ENCODE measurements around the gene ATXN10. TPM values are rescaled to one million over a fixed set of nuclear protein-coding genes. Genes with fewer than 3 reads are reported as not detected.

Gene ATXN10
- total RNA-seq, 4 donors from 2014 or later, result 79.0 to 152 (median 88.3) TPM

GRCh38 chr22:45834241-45834640 is 162.6 kb downstream of the ATXN10 start:
- H3K4me3 ChIP-seq, result no peak overlapping the region
- no peaks in the 10 kb centered on the region for H3K27me3 ChIP-seq
- peaks cover 0 to 41% (median 17%) of the 10 kb centered on the region in 3 donors for H3K4me1 ChIP-seq
- H3K36me3 ChIP-seq, result peaks cover 0 to 20% (median 0%) of the 10 kb centered on the region in 3 donors
- peak overlapping the region in 3 of 4 donors; percentile 74 to 84 (median 77) for H3K27ac ChIP-seq
- WGBS, 2 donors, result 80 to 82% methylated on average over 4 to 5 of the region's 5 CpGs
- DNase-seq, result no peak
- no peaks in the 10 kb centered on the region for H3K9me3 ChIP-seq
- TF ChIP-seq POLR2A (IDR thresholded peaks at IDR 0.05) (no peak), CTCF (IDR thresholded peaks at IDR 0.05) (no peak)
- intact Hi-C loops (cut with DNase I), result no loop called here

DNA sequence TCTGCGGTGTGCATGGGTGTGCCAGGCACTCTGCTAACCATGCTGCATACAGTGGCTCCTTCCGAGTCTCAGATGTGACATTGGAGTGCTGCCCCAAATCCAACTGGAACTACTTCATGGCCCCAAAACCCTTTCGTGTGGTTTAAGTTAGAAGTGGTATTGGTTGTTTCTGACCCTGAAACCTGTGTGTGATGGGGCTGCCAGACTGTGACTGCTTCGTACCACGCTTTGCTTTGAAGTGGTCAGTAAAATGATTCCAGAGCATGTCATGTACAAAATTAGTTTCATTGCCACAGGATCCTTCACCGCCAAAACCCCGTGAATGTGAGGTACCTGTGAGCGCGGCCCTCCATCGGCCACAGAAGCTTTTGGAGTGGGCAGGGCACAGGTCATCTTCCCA is 163.2 kb downstream of the ATXN10 start:
- H3K27me3 ChIP-seq, result no peaks in the 10 kb centered on the region
- H3K4me1 ChIP-seq, result peaks cover 0 to 41% (median 17%) of the 10 kb centered on the region in 3 donors
- TF ChIP-seq CTCF (IDR thresholded peaks at IDR 0.05), result no peak
- TF ChIP-seq POLR2A (IDR thresholded peaks at IDR 0.05), result no peak
- peaks cover 0 to 25% (median 0%) of the 10 kb centered on the region in 3 donors for H3K36me3 ChIP-seq
- H3K4me3 ChIP-seq, result no peak overlapping the region
- intact Hi-C loops (cut with DNase I), result no loop called here
- WGBS, 2 donors, result 88 to 91% methylated on average over 6 to 7 of the region's 10 CpGs
- no peaks in the 10 kb centered on the region for H3K9me3 ChIP-seq
- no peak overlapping the region for H3K27ac ChIP-seq
- DNase-seq, result no peak

DNA sequence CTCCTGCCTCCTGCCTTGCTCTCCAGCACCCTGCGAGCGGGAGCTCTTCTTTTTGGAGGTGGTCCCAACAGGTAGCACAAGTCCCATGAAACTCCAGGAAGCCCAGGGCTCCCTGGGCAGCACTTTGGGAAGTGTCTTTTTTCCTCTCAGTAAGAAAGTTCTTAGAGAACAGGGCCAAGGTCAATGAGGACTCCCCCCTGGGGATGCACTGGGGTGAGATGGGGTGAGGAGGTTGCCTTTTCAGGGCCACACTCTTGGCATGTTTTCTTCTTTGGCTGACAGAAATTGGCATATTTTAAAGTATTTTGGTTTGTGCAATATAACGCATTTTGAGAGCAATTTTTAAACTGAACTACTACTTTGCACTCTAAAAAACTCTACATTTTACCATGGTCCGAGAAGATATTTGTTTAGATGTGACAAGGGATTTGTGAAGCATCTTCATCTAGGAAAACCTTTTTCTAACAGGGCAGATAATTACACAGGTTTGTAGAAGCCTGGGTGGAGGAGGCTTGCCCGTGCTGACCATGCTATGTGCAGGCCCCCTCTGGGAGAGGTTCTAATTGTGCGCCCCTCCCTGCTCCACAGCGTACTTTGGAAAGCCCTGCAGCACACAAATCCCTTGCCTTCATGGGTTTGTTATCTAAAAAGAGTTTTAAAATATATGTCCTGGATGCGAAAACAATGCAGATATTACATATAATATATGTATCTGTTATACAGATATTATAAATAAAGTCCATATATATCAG is 165.0 kb downstream of the ATXN10 start:
- no peak overlapping the region for H3K4me3 ChIP-seq
- H3K36me3 ChIP-seq, result peaks cover 0 to 29% (median 0%) of the 10 kb centered on the region in 3 donors
- no peaks in the 10 kb centered on the region for H3K27me3 ChIP-seq
- H3K9me3 ChIP-seq, result no peaks in the 10 kb centered on the region
- H3K4me1 ChIP-seq, result peaks cover 0 to 35% (median 12%) of the 10 kb centered on the region in 3 donors
- intact Hi-C loops (cut with DNase I), result no loop called here
- 92 to 94% methylated on average over 8 of the region's 8 CpGs for WGBS, 2 donors
- H3K27ac ChIP-seq, result no peak overlapping the region
- TF ChIP-seq POLR2A (IDR thresholded peaks at IDR 0.05) (no peak), CTCF (IDR thresholded peaks at IDR 0.05) (no peak)
- DNase-seq, result no peak

- H3K4me3 ChIP-seq, result no peak overlapping the region
- no peak overlapping the region for H3K27ac ChIP-seq
- H3K9me3 ChIP-seq, result no peaks in the 10 kb centered on the region
- 94 to 98% methylated on average over 7 of the region's 7 CpGs for WGBS, 2 donors
- no peak for TF ChIP-seq POLR2A (IDR thresholded peaks at IDR 0.05)
- TF ChIP-seq CTCF (IDR thresholded peaks at IDR 0.05), result no peak
- H3K36me3 ChIP-seq, result peaks cover 0 to 29% (median 0%) of the 10 kb centered on the region in 3 donors
- peaks cover 0 to 35% (median 5%) of the 10 kb centered on the region in 3 donors for H3K4me1 ChIP-seq
- intact Hi-C loops (cut with DNase I), result no loop called here
- no peak for DNase-seq
- H3K27me3 ChIP-seq, result no peaks in the 10 kb centered on the region
Measured at GRCh38 chr22:45837508-45837907, 165.9 kb downstream of the ATXN10 start.

DNA sequence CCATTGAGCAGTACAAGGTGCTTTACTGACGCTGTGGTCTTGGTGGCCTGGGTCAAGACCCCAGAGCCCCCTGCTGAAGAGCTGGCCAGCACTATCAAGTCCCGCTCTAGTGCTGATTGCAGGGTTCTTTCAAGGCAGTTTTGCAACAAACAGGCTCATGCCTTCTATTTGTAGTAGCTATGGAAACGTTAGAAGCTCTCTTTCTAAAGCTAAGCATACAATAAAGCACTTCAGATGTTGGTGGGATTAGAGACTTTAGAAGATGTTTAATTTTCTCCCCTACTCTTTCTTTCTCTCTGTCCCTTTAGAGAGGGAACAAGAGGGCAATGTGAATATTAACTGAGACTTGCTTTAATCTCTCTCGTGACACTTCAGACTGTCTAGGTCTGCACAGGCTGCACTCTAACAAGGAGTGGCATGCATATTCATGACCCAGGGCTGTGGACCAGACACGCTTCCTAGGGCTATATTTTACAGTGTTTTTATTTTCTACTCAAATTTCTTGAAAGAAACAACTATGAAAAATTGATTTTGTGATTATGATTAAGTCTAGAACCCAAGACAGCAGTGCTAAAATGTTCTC is 166.8 kb downstream of the ATXN10 start:
- Histone ChIP-seq H3K27me3 (no peaks in the 10 kb centered on the region), H3K4me1 (peaks cover 0 to 35% (median 5%) of the 10 kb centered on the region in 3 donors), H3K4me3 (no peak overlapping the region), H3K9me3 (no peaks in the 10 kb centered on the region), H3K36me3 (peaks cover 0 to 38% (median 0%) of the 10 kb centered on the region in 3 donors), H3K27ac (no peak overlapping the region)
- TF ChIP-seq CTCF (IDR thresholded peaks at IDR 0.05) (no peak), POLR2A (IDR thresholded peaks at IDR 0.05) (no peak)
- intact Hi-C loops (cut with DNase I), result no loop called here
- no peak for DNase-seq
- 78 to 80% methylated on average over 5 of the region's 5 CpGs for WGBS, 2 donors

Data from esophagus squamous epithelium (tissue), 5 donors.